ENCODE data around the gene EED.
A peak's percentile ranks its signal among the peaks of the same experiment; 100 is the strongest.
"Not testable (repeated sequence)": the region's sequence is repeated elsewhere in the genome, so short reads cannot be mapped to it uniquely, and the experiment has no call there.

The EED gene

GRCh38 chr11:86249307-86250098 lies 5.0 kb downstream of the EED start:
- no peak for DNase-seq (ENCODE audit: low spot score)

DNA sequence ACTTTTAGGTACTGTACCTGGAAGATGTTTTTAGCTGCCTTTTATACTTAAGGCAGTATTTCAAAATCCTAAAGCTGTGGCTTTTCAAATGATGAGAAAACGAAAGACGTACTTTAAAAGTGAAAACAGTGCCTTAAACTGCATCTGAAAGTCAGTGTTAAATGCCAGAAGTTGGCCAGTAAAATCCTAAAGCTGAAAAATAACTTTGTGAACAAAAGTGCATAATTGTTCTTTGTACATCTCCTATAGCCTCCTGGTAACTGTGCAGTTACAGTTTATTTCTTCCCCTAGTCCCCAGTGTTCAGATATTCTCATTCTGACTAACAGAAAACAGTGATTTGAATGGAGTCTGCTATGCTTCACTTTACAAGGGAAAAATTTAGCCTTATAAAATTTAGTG lies 6.8 kb downstream of the EED start:
- no peak for DNase-seq (ENCODE audit: low spot score)

- DNase-seq (ENCODE audit: low spot score) = no peak
Observed at GRCh38 chr11:86255896-86256295, 11.3 kb downstream of the EED start.

DNA sequence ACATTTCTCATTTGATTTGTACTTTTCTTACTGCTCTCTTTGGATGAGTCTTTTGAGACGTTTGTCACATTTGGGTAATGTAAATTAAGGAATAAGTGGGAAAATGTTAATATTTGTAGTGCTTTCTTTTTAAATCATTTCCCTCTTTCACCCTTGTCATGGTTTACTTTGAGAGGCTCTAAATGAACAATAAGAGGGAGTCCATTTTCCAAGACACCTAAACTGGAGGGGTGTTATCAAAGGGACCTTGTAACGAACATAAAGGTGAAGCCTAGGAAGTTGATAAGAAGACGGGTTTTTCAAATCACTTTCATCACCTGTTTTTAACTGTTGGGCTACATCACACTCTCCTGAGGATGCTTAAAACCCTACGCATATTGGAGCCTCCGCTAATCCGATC lies 12.1 kb downstream of the EED start:
- DNase-seq (ENCODE audit: low spot score) = no peak

DNA sequence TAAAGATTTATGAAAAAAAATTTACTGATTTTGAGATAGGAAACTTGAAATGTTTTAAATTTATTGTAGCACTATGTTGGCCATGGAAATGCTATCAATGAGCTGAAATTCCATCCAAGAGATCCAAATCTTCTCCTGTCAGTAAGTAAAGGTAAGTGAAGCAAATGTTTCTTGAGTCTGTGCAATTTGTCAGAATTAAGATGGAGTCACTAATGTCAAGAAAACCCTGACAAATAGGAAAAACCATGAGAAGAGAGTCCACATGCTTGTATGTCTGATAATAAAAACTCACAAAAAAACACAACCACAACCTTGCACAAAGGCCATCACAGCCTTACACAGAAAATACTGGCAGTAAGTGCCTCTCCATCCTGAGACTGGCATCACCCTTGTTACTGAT lies 12.9 kb downstream of the EED start:
- DNase-seq (ENCODE audit: low spot score) = no peak

DNA sequence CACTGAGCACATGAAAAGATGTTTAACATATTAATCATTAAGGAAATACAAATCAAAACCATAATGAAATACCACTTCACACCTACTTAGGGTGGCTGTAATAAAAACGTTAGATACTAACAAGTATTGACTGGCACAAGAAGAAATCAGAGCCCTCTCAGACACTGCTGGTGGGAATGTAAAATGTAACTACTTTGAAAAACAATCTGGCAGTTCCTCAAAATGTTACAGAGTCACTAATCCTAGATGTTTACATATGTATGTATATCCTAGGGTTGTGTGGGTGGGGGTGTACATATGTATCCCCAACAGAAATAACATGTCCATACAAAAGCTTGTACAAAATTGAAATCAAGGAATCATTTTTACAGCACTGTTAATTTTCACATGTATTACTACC lies 15.2 kb downstream of the EED start:
- no peak for DNase-seq (ENCODE audit: low spot score)

GRCh38 chr11:86261328-86261727 lies 16.8 kb downstream of the EED start:
- no peak for DNase-seq (ENCODE audit: low spot score)

DNA sequence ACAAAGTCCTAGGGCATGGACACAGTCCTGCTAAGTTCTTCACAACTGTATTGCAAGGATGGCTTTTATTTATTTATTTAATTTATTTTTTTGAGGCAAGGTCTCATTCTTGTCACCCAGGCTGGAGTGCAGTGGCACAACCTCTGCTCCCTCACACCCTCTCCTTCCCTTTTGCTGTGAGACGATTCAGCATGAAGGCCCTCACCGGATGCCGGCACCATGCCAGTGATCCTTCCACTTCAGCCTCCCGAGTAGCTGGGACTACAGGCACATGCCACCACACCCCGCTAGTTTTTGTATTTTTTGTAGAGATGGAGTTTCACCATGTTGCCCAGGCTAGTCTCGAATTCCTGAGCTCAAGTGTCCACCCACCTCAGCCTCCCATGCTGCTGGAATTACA lies 17.8 kb downstream of the EED start:
- no peak for DNase-seq (ENCODE audit: low spot score)

DNA sequence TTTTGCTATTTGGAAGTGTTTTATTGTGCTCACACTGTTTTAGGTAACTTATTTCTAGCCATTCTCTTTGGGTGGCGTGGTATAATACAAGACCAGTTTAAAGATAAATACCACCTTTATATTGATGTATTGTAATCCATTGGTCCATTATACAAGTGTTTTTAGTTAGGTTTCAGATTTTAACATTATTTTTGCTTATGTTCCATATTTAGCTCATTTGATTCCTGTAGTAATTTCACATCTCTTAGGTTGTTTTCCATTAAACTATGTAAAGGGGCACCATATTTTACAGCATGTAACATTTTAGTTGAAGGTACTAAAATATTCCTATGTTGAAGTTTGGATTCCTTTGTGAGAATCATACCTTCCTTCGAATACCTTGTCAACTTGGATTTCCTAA lies 20.1 kb downstream of the EED start:
- no peak for DNase-seq (ENCODE audit: low spot score)

DNA sequence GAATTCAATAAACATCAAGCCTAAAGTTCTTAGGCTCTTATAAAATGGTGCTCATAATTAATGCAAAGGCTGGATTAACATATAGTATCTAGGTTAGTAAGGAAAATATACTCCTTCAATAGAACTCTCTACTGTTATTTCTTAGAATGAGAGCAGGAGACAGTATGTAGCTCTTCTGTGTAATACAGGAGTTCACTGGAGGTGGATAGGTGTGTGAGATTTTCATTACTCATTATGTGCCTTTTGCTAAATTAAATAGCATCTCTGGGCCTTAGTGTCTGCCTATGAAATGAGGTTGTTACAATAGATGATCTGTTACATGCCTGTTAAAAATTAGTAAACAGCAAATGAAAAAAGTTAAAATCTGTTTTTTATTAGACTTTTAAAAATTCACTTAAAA lies 20.6 kb downstream of the EED start:
- no peak for DNase-seq (ENCODE audit: low spot score)

- no peak for DNase-seq (ENCODE audit: low spot score)
Observed at GRCh38 chr11:86269645-86270044, 25.1 kb downstream of the EED start.

- no peak for DNase-seq (ENCODE audit: low spot score)
Observed at GRCh38 chr11:86274503-86274902, 29.9 kb downstream of the EED start.

GRCh38 chr11:86274999-86275398 lies 30.4 kb downstream of the EED start:
- DNase-seq (ENCODE audit: low spot score) = no peak

- DNase-seq (ENCODE audit: low spot score) = no peak
Observed at GRCh38 chr11:86275493-86276370, 31.2 kb downstream of the EED start.

- no peak for DNase-seq (ENCODE audit: low spot score)
Observed at GRCh38 chr11:86277741-86278140, 33.2 kb downstream of the EED start.

GRCh38 chr11:86278226-86278625 lies 33.7 kb downstream of the EED start:
- no peak for DNase-seq (ENCODE audit: low spot score)

DNA sequence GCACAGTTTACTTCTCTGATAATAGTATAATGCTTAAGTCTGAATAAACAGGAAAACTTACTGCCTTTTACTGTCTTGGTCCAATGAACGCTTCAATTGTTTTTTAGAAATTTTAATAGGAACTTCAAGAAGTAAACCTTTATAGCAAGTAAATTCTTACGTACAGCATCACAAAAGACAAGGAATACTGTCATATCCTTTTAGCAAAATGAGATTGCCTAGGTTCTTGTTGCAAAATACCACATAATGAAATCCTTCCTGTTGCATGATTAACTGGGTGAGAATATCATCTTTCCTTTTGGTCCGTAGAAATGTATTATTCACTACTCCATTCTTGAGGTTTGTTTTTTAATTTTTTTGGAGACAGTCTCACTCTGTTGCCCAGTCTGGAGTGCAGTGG lies 35.2 kb downstream of the EED start:
- no peak for DNase-seq (ENCODE audit: low spot score)

- DNase-seq (ENCODE audit: low spot score) = no peak
Observed at GRCh38 chr11:86287468-86287796, 42.9 kb downstream of the EED start.

- no peak for DNase-seq (ENCODE audit: low spot score)
Observed at GRCh38 chr11:86288776-86289507, 44.4 kb downstream of the EED start.

GRCh38 chr11:86289508-86290280 lies 45.1 kb downstream of the EED start:
- not testable (repeated sequence) for DNase-seq (ENCODE audit: low spot score)

- peak; percentile 30 for DNase-seq (ENCODE audit: low spot score)
Observed at GRCh38 chr11:86291466-86292262, 47.1 kb downstream of the EED start.
